SK-N-SH (cell line): ENCODE results near the gene MRPL58. TPM values are rescaled to one million over a fixed set of nuclear protein-coding genes. Genes with fewer than 3 reads are reported as not detected.

Experiments used
- CTCF ChIA-PET: fragments of 300-600, 350-600 bp; formaldehyde crosslinking; extraction: SDS; loops from one replicate; lab custom pipeline; 2021; lab: Yijun Ruan, JAX
- POLR2A ChIA-PET: fragments of 350-600 bp; sonication (Branson Sonifier 250); formaldehyde crosslinking; extraction: SDS; loops from one replicate; lab custom pipeline; 2020; ENCODE audit warnings: antibody characterized with exemption, inconsistent platforms; lab: Yijun Ruan, JAX
- DNase-seq: peaks from one replicate; pipeline ENCODE4 v3.0.0; 2012
- H2AFZ ChIP-seq: fragments of 200-600 bp; sonication (generic); 2 replicates; pipeline ENCODE4 v1.8.1; 2016; ENCODE audit warnings: antibody characterized with exemption, mild to moderate bottlenecking, low read depth
- H3F3A ChIP-seq: fragments of 200-600 bp; sonication (generic); replicated peaks from 2 replicates; pipeline ENCODE3; 2016; ENCODE audit warnings: antibody characterized with exemption, mild to moderate bottlenecking; ENCODE audit not compliant: insufficient read depth
- H3K27ac ChIP-seq, 2 experiments: fragments of 200-500 bp in 1 of 2; fragments of 200-600 bp in 1 of 2; sonication (Bioruptor generic) in 1 of 2; sonication (generic), shearing (Covaris generic) in 1 of 2; 2 replicates each; pipeline versions ENCODE4 v1.5.1 to v1.6.1; 2014 to 2016; ENCODE audit warnings: low read depth in 2 of 2, inconsistent platforms in 1 of 2, low read length in 1 of 2, mild to moderate bottlenecking in 1 of 2, mixed read lengths in 1 of 2
- H3K27me3 ChIP-seq: fragments of 200-600 bp; sonication (generic), shearing (Covaris generic); 2 replicates; pipeline ENCODE4 v1.6.1; 2016; ENCODE audit warnings: mixed run types; ENCODE audit not compliant: insufficient read depth
- H3K36me3 ChIP-seq, 2 experiments: fragments of 200-500 bp in 1 of 2; fragments of 200-600 bp in 1 of 2; sonication (Bioruptor generic) in 1 of 2; sonication (generic) in 1 of 2; replicated peaks in 1 of 2; 2 replicates each; pipeline versions ENCODE3 to v1.5.1; 2014 to 2016; ENCODE audit warnings: low read length in 1 of 2, mild to moderate bottlenecking in 1 of 2; ENCODE audit not compliant: insufficient read depth in 2 of 2, control insufficient read depth in 1 of 2
- H3K4me1 ChIP-seq, 2 experiments: fragments of 200-500 bp in 1 of 2; fragments of 200-600 bp in 1 of 2; sonication (Bioruptor generic) in 1 of 2; sonication (generic), shearing (Covaris generic) in 1 of 2; 2 replicates each; pipeline versions ENCODE4 v1.5.1 to v1.6.1; 2014 to 2016; ENCODE audit warnings: low read depth in 1 of 2, low read length in 1 of 2, mixed run types in 1 of 2; ENCODE audit not compliant: insufficient read depth in 2 of 2, control insufficient read depth in 1 of 2
- H3K4me2 ChIP-seq: fragments of 200-600 bp; sonication (generic), shearing (Covaris generic); 2 replicates; pipeline ENCODE4 v1.6.1; 2017; ENCODE audit warnings: mixed run types
- H3K4me3 ChIP-seq, 2 experiments: fragments of 200-500 bp in 1 of 2; fragments of 200-600 bp in 1 of 2; sonication (Bioruptor generic) in 1 of 2; sonication (generic), shearing (Covaris generic) in 1 of 2; 2 replicates each; pipeline versions ENCODE4 v1.5.1 to v1.8.1; 2014 to 2016; ENCODE audit warnings: low read depth in 2 of 2, inconsistent platforms in 1 of 2, low read length in 1 of 2, mild to moderate bottlenecking in 1 of 2, mixed read lengths in 1 of 2, moderate library complexity in 1 of 2
- H3K79me2 ChIP-seq: fragments of 200-600 bp; sonication (generic); 2 replicates; pipeline ENCODE4 v1.8.1; 2017; ENCODE audit warnings: mild to moderate bottlenecking; ENCODE audit not compliant: insufficient read depth
- H3K9ac ChIP-seq: fragments of 200-600 bp; sonication (generic); 2 replicates; pipeline ENCODE4 v1.6.1; 2017; ENCODE audit warnings: mixed run types
- H3K9me2 ChIP-seq: fragments of 200-600 bp; sonication (generic); 2 replicates; pipeline ENCODE4 v1.6.1; 2017; ENCODE audit warnings: mixed run types
- H3K9me3 ChIP-seq: fragments of 200-600 bp; sonication (generic); 2 replicates; pipeline ENCODE4 v1.6.1; 2017; ENCODE audit warnings: mixed run types, mild to moderate bottlenecking, moderate library complexity
- H4K20me1 ChIP-seq: fragments of 200-600 bp; sonication (generic); 2 replicates; pipeline ENCODE4 v1.6.1; 2017; ENCODE audit warnings: mild to moderate bottlenecking, mixed run types; ENCODE audit not compliant: insufficient read depth
- EP300 ChIP-seq, 2 experiments: IDR thresholded peaks; 2 replicates each; pipeline versions ENCODE4 v1.4.0 to v1.6.1; 2012; ENCODE audit warnings: borderline replicate concordance in 1 of 2, low read depth in 1 of 2, low read length in 1 of 2
- EZH2phosphoT487 ChIP-seq: fragments of 200-600 bp; sonication (generic); IDR thresholded peaks from 2 replicates; pipeline ENCODE4 v1.6.1; 2017; ENCODE audit warnings: low read depth, mixed run types, mild to moderate bottlenecking, antibody characterized with exemption, moderate library complexity, borderline replicate concordance
- FOXM1 ChIP-seq: IDR thresholded peaks from 2 replicates; pipeline ENCODE4 v1.4.0; 2012; ENCODE audit warnings: low read depth, mild to moderate bottlenecking
- GABPA ChIP-seq: IDR thresholded peaks from 2 replicates; pipeline ENCODE4 v1.4.0; 2012; ENCODE audit warnings: low read depth, mild to moderate bottlenecking
- GATA2 ChIP-seq: sonication (generic); formaldehyde crosslinking; IDR thresholded peaks from 2 replicates; pipeline ENCODE4 v1.5.0; 2020; ENCODE audit warnings: mild to moderate bottlenecking, missing genetic modification reagents
- JUND ChIP-seq: IDR thresholded peaks from 2 replicates; pipeline ENCODE4 v1.4.0; 2012
- MAX ChIP-seq: IDR thresholded peaks from 2 replicates; pipeline ENCODE4 v1.4.0; 2012; ENCODE audit warnings: low read depth
- NFIC ChIP-seq: IDR thresholded peaks from 2 replicates; pipeline ENCODE4 v1.4.0; 2012; ENCODE audit warnings: borderline replicate concordance
- PBX3 ChIP-seq: IDR thresholded peaks from 2 replicates; pipeline ENCODE4; 2012
- POLR2AphosphoS5 ChIP-seq: IDR thresholded peaks from 2 replicates; pipeline ENCODE4 v1.6.1; 2012; ENCODE audit warnings: low read depth, low read length
- RAD21 ChIP-seq: IDR thresholded peaks from 2 replicates; pipeline ENCODE4 v1.6.1; 2012; ENCODE audit warnings: mild to moderate bottlenecking, low read length
- RFX5 ChIP-seq: IDR thresholded peaks from 2 replicates; pipeline ENCODE4 v1.6.1; 2012; ENCODE audit warnings: mild to moderate bottlenecking, improper control_type of control experiment, low read length
- USF1 ChIP-seq: IDR thresholded peaks from 2 replicates; pipeline ENCODE4 v1.4.0; 2012; ENCODE audit warnings: low read depth, borderline replicate concordance
- USF2 ChIP-seq: fragments of 150-350 bp; IDR thresholded peaks from 2 replicates; pipeline ENCODE4 v1.6.1; 2017; ENCODE audit warnings: antibody characterized with exemption, low read length, low read depth, borderline replicate concordance
- ZBTB33 ChIP-seq: IDR thresholded peaks from 2 replicates; pipeline ENCODE4 v1.4.0; 2012; ENCODE audit warnings: low read depth, borderline replicate concordance
- WGBS: methylation state at CpG from one replicate; pipeline ENCODE4 v1.1.6; 2017; ENCODE audit warnings: low lambda C conversion rate; 5-methylcytosine and 5-hydroxymethylcytosine counted together
- polyA plus RNA-seq, 3 experiments: library from polyadenylated mRNA; depleted of rRNA; stranded (reverse); fragments of >200 nt; gene quantifications; 2 replicates each; pipeline ENCODE4 v1.2.3, GENCODE V29; 2012

Gene MRPL58
- polyA plus RNA-seq, 1 of the 3 experiments (the other 2 are of a cell fraction) = 87.3 TPM

- ChIA-PET POLR2A (no interaction called here), CTCF (interaction anchor here (0.8 to 12.5 kb wide), 4 partner anchors 13 to 53 kb away, joined by 4 to 219 read pairs (median 42); partner anchors contain the start of genes CDR2L and USH1G)
- WGBS = 67% methylated on average over 4 of the region's 4 CpGs
Measured at GRCh38 chr17:74975943-74976342, 36.5 kb upstream of the MRPL58 start.

More at GRCh38 chr17:74975943-74976342, 36.5 kb upstream of the MRPL58 start:
- H2AFZ ChIP-seq = no peak overlapping the region
- no peak overlapping the region for H3K4me2 ChIP-seq
- no peaks in the 10 kb centered on the region for H4K20me1 ChIP-seq
- no peak overlapping the region for H3K4me3 ChIP-seq
- H3K27me3 ChIP-seq = peaks cover 26% of the 10 kb centered on the region
- H3K4me1 ChIP-seq = peaks cover 0 to 13% of the 10 kb centered on the region in 2 experiments; a peak in 1 of 4 replicates
- no peak overlapping the region for H3K9ac ChIP-seq
- no peak overlapping the region for H3K27ac ChIP-seq
- H3F3A ChIP-seq = peaks cover 5% of the 10 kb centered on the region
- no peaks in the 10 kb centered on the region for H3K36me3 ChIP-seq
- H3K9me3 ChIP-seq = no peaks in the 10 kb centered on the region
- no peaks in the 10 kb centered on the region for H3K79me2 ChIP-seq
- DNase-seq = no peak
- TF ChIP-seq USF1 (no peak), USF2 (no peak), EP300 (IDR thresholded peaks at IDR 0.05; ENCODE audit: borderline replicate concordance in 1 of 2, low read depth in 1 of 2, low read length in 1 of 2) (no peak), RAD21 (no peak), FOXM1 (no peak), POLR2AphosphoS5 (no peak), NFIC (no peak), PBX3 (no peak), ZBTB33 (no peak), EZH2phosphoT487 (no peak), GATA2 (CRISPR knock-in tag) (no peak), JUND (no peak), GABPA (no peak), RFX5 (no peak), MAX (no peak)
- H3K9me2 ChIP-seq = no peaks in the 10 kb centered on the region
